Lung (tissue), 12 donors: ENCODE measurements around the gene TMEM92. TPM values are rescaled to one million over a fixed set of nuclear protein-coding genes. Genes with fewer than 3 reads are reported as not detected.
A peak's percentile ranks its signal among the peaks of the same experiment; 100 is the strongest.

Experiments
- ATAC-seq: fragments of 200-7000 bp; cut with Tn5 transposase; one replicate; pipeline ENCODE4 v1.9.1; 2020; ENCODE audit warnings: moderate number of reproducible peaks; ENCODE audit not compliant: insufficient read depth, low FRiP score
- DNase-seq, 3 donors: peaks; one replicate each; pipeline ENCODE4 v3.0.0-alpha.2; 2013 to 2017
- H3K27ac ChIP-seq, 2 donors: one replicate each; pipeline ENCODE4 v1.5.1; 2013; ENCODE audit warnings: mild to moderate bottlenecking in 2 of 2, moderate library complexity in 2 of 2, control low read depth in 1 of 2, inconsistent platforms in 1 of 2, low read depth in 1 of 2, low read length in 1 of 2
- H3K27me3 ChIP-seq, 3 donors: one replicate each; pipeline ENCODE4 v1.5.1; 2013; ENCODE audit warnings: low read length in 2 of 3; ENCODE audit not compliant: control insufficient read depth in 3 of 3, insufficient read depth in 3 of 3
- H3K36me3 ChIP-seq, 4 donors: one replicate each; pipeline ENCODE4 v1.5.1; 2013; ENCODE audit warnings: low read length in 4 of 4, mild to moderate bottlenecking in 1 of 4, moderate library complexity in 1 of 4; ENCODE audit not compliant: control insufficient read depth in 4 of 4, insufficient read depth in 4 of 4
- H3K4me1 ChIP-seq, 5 donors: one replicate each; pipeline ENCODE4 v1.5.1; 2013; ENCODE audit warnings: low read length in 5 of 5, mild to moderate bottlenecking in 2 of 5, moderate library complexity in 1 of 5; ENCODE audit not compliant: control insufficient read depth in 5 of 5, insufficient read depth in 5 of 5
- H3K4me3 ChIP-seq: one replicate; pipeline ENCODE4 v1.5.1; 2013; ENCODE audit warnings: mild to moderate bottlenecking, control low read depth, moderate library complexity
- H3K9ac ChIP-seq, 2 donors: one replicate each; pipeline ENCODE4 v1.5.1; 2013; ENCODE audit warnings: low read length in 2 of 2, control low read depth in 1 of 2; ENCODE audit not compliant: insufficient read depth in 1 of 2
- H3K9me3 ChIP-seq, 4 donors: one replicate each; pipeline ENCODE4 v1.5.1; 2013; ENCODE audit warnings: low read length in 3 of 4, mild to moderate bottlenecking in 1 of 4, moderate library complexity in 1 of 4; ENCODE audit not compliant: control insufficient read depth in 4 of 4, insufficient read depth in 3 of 4
- WGBS, 2 donors: extraction: QIAGEN DNeasy Blood & Tissue Kit; methylation state at CpG; one replicate each; pipeline ENCODE4 v1.1.7; 2013; 5-methylcytosine and 5-hydroxymethylcytosine counted together
- polyA plus RNA-seq, 2 donors: library from polyadenylated mRNA; stranded (reverse); fragments of 200-250 nt; gene quantifications; one replicate each; pipeline ENCODE4 v1.2.1, GENCODE V29; 2013
- total RNA-seq, 2 donors: library from RNA; depleted of rRNA in 1 of 2; stranded (reverse); fragments of >200 nt in 1 of 2; gene quantifications; one replicate each; pipeline ENCODE4 v1.2.1, GENCODE V29; 2014 to 2021
- TF ChIP-seq, protein P1 (sequence below): IDR thresholded peaks from 2 replicates; pipeline ENCODE4 v1.5.1; 2012; ENCODE audit warnings: mild to moderate bottlenecking; ENCODE audit errors: control extremely low read depth, extremely low read depth
- donor health status: control.
- donor health status: control.
- donor health status: Bipolar disorder and iron deficiency.
- donor health status: healthy.
- donor health status: DM: yes; HTN: yes; CAD: no.

TMEM92 gene
- total and polyA plus RNA-seq, 4 donors, result 0.63 to 8.0 (median 5.9) TPM

GRCh38 chr17:50265690-50266315 lies 8.5 kb upstream of the TMEM92 start:
- no peak overlapping the region for H3K4me3 ChIP-seq
- ATAC-seq (no peak), DNase-seq (peak in 2 of 3 donors; percentile 24 to 60)
- peaks cover 0 to 76% (median 53%) of the 10 kb centered on the region in 5 donors for H3K4me1 ChIP-seq
- H3K9me3 ChIP-seq, result no peaks in the 10 kb centered on the region
- TF ChIP-seq, protein P1, sequence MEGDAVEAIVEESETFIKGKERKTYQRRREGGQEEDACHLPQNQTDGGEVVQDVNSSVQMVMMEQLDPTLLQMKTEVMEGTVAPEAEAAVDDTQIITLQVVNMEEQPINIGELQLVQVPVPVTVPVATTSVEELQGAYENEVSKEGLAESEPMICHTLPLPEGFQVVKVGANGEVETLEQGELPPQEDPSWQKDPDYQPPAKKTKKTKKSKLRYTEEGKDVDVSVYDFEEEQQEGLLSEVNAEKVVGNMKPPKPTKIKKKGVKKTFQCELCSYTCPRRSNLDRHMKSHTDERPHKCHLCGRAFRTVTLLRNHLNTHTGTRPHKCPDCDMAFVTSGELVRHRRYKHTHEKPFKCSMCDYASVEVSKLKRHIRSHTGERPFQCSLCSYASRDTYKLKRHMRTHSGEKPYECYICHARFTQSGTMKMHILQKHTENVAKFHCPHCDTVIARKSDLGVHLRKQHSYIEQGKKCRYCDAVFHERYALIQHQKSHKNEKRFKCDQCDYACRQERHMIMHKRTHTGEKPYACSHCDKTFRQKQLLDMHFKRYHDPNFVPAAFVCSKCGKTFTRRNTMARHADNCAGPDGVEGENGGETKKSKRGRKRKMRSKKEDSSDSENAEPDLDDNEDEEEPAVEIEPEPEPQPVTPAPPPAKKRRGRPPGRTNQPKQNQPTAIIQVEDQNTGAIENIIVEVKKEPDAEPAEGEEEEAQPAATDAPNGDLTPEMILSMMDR, result no peak
- H3K27me3 ChIP-seq, result no peaks in the 10 kb centered on the region
- 67% methylated on average over 10 of the region's 10 CpGs for WGBS, 2 donors
- no peak overlapping the region for H3K27ac ChIP-seq
- no peak overlapping the region for H3K9ac ChIP-seq
- no peaks in the 10 kb centered on the region for H3K36me3 ChIP-seq

GRCh38 chr17:50266384-50267073 lies 7.7 kb upstream of the TMEM92 start:
- H3K36me3 ChIP-seq, result no peaks in the 10 kb centered on the region
- ATAC-seq, result no peak
- no peaks in the 10 kb centered on the region for H3K27me3 ChIP-seq
- peak; percentile 82 to 93 (median 87) for DNase-seq
- TF ChIP-seq, protein P1, result no peak
- H3K4me1 ChIP-seq, result peaks cover 0 to 83% (median 61%) of the 10 kb centered on the region in 5 donors
- no peak overlapping the region for H3K4me3 ChIP-seq
- H3K9me3 ChIP-seq, result no peaks in the 10 kb centered on the region
- H3K27ac ChIP-seq, result peak overlapping the region in 1 of 2 donors; percentile 30
- WGBS, 2 donors, result 29 to 32% methylated on average over 13 of the region's 13 CpGs
- H3K9ac ChIP-seq, result peak overlapping the region in 1 of 2 donors; percentile 3

DNA sequence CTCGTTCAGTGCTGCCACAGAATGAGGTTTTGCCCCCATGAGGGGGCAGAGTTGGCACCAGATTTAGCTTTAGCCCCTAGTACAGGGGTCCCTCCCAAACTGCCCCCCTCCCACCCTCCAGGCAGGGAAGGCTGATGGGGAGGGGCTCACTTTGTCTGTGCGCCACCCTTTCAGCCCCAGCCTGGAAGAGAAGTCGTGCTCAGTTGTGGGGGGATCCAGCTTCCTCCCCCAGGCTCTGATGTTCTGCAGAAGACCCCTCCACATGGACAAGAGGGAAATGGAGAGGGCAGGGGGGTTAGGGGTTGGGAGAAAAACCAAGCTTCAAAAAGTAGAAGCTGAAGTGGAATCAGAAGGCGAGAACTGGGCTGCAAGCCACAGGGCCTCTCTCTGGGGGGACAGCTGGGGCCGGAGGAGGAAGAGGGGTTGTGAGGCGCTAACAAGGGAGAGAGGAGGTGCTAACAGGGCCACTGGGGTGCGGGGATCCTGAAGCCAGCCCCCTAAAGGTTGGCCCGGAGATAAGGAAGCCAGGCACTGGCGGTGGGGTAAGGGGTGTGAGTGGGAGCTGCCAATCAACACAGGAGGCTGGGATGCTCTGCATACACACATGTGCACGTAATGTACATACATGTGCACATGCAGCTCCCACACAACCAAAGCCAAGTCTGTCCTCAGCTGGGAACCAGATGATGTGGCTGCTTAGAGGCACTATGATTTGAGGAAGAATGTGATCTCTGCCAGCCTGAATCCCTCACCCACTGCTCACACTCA lies 7.0 kb upstream of the TMEM92 start:
- TF ChIP-seq, protein P1, result no peak
- DNase-seq (peak; percentile 84 to 92 (median 85)), ATAC-seq (no peak)
- no peak overlapping the region for H3K27ac ChIP-seq
- H3K4me1 ChIP-seq, result peaks cover 0 to 89% (median 64%) of the 10 kb centered on the region in 5 donors
- H3K4me3 ChIP-seq, result no peak overlapping the region
- no peaks in the 10 kb centered on the region for H3K27me3 ChIP-seq
- no peaks in the 10 kb centered on the region for H3K9me3 ChIP-seq
- no peaks in the 10 kb centered on the region for H3K36me3 ChIP-seq
- WGBS, 2 donors, result 31 to 46% methylated on average over 10 of the region's 10 CpGs
- H3K9ac ChIP-seq, result peak overlapping the region in 1 of 2 donors; percentile 3
